Stimulated activated naive CD4-positive, alpha-beta T cell treated with Interleukin-2 at 50 U/mL for 16 hours (primary cell): ENCODE measurements around the gene SLC29A1.
A peak's percentile ranks its signal among the peaks of the same experiment; 100 is the strongest.

Source experiments
- DNase-seq: peaks from one replicate; lab custom pipeline; 2025; lab: John Stamatoyannopoulos, UW

SLC29A1 gene

DNA sequence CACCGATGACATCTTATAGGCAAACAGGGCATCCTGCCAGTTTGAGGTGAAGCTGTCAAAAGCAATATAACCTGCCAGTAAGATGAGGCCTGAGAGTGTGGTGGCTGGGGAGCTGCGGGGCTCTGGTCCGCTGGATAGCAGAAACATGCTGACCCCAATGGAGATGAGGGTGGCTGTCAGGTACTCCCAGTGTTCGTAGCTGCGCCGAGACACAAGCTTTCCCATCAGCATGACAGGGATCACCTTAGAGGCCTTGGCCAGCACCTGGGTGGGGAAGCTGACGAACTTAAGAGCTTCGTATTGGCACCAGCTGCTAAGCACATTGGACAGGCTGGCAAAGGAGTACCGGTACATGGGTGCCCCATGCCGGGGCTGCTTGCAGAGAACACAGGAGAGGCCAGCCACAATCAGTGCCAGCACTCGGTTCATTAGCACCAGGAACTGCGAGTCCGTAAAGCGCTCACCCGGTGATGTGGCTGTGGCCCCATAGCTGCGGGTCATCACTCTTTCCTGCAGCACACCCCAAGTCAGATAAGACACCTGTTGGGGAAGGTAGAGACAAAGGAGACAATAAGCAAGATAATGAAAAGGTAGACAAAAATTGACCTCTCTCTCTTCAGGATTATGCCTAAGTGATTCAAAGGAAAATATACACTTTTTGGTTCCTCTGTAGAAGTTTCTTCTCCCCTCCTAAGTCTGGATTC, 31.9 kb downstream of the SLC29A1 start:
- DNase-seq = peak; percentile 33

DNA sequence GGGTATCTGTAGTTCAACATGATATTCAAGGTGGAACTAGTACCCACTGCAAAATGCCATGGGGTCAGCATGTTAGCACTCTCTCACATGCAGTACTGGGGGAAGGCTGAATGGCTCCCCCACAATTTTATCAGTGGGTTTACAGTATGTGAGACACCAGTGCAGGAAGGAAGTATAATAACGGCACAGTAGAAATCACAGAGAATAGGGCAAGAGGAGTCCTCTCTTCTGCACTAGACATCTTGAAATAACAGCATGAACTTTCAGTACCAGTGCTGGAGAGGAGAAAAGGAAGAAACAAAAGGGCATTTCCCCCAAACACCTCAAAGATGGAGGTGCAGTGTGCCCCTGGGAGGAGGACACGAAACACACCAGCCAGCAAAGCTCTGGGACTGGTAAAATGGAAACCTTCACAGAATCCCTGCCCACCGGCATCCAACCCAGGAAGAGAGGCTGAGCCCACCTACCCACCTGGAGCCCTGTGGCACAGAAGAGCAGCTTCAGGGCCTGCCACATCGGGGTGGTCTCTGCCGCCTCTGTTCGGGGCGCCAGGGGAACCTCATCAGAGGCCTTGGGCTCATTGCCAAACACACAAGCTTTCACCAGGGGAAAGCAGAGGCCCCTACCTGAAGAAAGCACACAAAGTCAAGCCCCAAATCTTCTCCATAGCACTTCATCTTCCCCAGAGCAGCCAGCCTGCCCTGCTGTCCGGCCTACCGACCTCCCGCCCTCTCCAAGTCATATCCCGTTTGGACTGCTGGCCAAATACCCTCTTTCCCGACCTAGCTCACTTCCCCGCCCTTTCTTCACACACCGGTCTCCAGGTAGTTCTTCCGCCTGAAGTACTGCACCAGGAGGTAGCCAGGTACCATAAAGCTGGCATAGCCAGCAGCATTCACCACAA, 32.7 kb downstream of the SLC29A1 start:
- no peak for DNase-seq

DNA sequence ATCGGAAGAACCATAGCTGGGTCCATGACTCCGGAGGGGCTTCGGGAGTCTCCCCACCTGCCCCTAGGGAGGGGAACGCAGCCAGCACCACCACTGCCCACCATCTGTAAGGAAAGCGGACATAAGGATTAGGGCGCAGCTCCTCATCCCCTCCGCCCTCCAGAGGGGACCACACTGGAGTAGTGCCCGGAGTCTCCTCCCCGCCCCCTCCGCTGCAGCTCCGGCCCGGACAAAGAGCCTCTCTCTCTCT, 33.3 kb downstream of the SLC29A1 start:
- peak; percentile 26 for DNase-seq

DNA sequence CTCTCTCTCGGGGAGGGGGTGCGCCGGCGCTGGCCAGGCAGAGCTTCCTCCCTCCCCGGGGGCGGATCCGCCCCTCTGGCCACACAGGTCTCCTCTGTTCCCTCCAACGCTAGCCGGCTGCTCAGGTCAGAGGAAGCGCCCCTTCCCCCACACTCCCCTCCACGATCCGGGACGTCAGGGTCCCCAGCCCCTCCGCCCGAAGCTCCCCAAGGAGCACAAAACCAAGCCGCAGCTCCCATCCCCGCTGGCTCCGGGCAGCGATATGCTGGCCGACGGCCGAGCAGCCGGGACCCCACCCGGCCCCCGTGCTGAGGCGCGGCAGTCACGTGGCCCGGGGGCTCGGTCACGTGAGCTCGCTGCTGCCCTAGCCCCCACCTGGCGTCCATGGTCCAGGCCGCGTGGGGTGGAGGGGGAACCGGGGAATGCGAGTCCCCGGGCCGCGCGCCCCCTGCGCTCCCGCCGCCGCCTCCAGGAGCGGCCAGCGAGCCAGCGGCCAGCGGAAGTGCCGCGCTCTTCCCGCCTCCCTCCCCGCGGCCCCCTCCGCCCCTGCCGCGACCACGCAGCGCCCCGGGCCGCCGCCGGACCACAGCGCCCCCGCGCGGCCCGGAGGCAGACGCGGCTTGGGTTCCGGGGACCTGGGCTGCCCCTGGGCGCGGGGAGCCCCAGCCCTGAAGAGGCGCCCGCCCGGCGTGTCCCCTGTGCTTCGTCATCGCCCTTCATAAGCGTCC, 33.8 kb downstream of the SLC29A1 start, which contains the start of gene SLC35B2:
SLC35B2 (minus strand) TSS at position 504 of the 728 bp plus-strand sequence; CDS start at position 386, 118 bp downstream.
- peak; percentile 67 for DNase-seq

DNA sequence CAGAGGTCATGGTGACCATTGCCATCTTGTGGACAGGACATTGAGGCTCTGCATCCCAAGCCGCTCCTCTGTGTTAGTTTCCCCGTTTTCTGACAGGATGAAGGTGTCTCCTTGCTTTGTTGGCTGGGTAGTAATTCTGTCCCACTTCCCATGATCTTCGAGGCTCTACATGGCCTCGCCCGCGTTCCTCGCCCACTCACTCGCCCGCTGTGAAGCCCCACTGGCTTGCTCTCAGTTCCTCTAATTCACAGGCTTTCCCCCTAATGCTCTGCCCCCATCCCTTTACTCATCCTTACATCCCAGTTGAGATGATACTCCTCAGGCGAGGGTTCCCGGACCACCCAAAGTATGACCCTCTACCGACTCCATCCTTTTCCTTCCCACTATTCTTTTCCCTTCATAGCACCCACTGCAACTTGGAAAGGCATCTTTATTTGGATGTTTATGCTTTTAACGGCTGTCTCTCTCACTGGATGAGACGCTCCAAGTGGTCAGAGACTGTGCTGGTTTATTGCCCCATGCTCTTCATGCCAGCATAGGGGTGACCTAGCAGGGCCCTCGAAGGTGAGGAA, 34.4 kb downstream of the SLC29A1 start:
- DNase-seq = no peak

DNA sequence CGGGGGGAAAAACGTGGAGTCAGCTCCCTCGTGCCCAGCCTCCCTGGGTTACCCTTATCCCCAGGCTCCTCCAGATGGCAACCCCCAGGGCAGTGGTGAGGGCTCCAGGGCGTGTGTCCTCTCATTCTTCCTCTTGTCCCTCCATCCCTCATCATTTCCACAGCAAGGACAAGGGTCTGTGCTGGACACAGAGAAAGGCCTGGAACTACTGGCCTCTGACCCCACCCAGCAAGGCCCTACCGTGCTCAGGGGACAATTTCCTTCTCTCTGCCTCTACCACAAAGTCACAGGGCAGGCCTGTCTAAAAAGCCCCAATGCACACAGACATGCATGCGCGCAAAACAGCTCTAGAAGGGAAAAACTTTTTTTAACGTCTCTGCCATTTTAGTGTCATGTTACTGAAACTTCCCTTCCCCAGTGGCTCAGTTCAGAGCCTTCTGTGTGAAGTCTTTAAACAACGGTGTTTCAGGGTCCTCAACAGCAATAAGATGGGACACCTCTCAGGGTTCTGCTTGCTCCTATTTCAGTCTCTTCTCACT, 35.0 kb downstream of the SLC29A1 start:
- DNase-seq = no peak

DNA sequence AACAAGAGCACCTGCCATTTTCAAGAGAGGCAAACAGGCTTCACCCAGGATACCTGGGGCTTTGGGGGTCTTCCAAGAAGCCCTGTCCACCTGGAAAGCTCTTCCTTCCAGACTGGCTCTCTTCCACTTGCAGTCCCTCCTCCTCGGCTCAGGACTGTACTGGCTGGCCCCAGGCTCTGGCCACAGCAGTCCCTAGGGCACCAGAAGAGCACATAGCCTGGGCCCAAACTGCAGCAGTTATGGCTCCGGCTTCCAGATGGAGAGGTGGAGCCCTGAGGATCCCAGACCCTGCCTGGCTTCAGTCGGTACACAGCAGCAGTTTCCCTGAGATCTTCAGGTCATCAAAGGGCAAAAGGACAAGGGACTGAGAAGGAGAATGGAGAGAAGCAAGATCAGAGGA, 35.5 kb downstream of the SLC29A1 start:
- DNase-seq = no peak

DNA sequence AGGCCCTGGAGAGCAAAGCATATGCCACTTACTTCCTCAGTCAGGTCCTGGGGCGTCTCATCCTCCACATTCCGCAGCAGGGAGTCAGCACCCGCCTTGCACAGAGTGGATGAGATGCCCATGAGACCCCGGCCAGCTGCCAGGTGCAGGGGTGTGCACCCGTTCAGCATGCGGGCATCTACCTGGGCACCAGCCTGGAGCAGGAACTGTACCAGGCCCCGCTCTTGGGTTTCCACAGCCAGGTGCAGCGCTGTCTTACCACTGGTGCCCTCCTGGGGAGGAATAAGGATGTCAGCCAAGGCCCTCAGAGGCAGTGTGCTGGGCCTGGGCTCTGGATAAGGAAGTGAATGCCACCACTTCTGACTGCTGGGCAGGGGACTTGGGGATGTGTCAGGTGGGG, 36.6 kb downstream of the SLC29A1 start:
- DNase-seq = no peak

DNA sequence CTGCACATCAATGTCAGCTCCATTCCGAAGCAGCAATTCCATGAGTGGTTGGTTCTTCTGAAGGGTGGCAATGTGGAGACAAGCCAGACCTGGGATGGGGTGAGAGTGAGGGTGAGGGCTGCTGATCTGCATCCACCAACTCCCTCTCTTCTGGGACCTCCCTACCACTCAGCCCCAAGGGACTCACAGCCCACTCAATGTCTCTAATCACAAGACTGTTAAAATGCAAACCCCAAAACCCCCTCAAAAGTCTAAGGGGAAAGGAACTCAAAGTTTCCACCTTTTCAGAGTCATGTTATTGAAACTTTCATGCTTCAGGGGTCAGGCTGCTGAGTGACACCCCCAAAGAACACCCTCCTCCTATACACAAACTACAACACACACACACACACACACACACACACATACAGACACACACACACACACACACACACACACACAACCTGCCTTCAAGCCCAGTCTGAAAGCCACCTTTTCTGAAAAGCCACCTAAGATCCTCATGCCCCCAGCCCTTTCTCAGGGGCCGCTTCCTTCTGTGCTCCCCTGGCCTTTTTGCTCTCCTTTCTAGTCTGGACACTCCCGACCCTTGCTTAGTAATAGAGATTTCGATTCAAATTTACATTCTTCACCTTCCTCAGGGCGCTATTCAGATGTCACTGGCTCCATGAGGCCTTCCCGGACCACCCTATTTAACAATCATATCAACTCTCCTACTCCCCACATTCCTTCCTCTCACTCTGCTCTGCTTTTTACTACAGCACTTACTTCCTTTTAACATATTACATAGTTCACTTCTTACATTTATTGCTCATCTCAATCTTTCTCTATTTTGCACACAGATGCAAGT, 37.3 kb downstream of the SLC29A1 start:
- DNase-seq = no peak

DNA sequence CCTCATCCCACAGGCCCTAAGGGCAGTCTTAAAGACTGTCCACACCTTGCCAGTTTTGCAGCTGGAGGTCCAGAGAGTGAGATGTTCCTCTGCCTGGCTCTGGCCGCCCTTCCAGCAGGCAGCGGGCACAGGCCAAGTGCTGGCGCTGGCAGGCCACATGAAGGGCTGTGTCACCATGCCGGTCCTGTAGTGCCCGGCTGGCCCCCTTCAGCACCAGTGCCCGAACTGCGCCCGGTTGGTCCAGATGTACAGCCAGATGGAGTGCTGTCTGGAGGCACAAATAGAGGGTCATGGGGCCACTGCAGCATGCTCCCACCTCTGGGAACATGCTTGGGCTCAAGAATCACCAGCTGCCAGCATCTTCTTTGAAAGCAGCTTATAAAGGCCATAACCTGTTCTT, 38.2 kb downstream of the SLC29A1 start:
- no peak for DNase-seq

DNA sequence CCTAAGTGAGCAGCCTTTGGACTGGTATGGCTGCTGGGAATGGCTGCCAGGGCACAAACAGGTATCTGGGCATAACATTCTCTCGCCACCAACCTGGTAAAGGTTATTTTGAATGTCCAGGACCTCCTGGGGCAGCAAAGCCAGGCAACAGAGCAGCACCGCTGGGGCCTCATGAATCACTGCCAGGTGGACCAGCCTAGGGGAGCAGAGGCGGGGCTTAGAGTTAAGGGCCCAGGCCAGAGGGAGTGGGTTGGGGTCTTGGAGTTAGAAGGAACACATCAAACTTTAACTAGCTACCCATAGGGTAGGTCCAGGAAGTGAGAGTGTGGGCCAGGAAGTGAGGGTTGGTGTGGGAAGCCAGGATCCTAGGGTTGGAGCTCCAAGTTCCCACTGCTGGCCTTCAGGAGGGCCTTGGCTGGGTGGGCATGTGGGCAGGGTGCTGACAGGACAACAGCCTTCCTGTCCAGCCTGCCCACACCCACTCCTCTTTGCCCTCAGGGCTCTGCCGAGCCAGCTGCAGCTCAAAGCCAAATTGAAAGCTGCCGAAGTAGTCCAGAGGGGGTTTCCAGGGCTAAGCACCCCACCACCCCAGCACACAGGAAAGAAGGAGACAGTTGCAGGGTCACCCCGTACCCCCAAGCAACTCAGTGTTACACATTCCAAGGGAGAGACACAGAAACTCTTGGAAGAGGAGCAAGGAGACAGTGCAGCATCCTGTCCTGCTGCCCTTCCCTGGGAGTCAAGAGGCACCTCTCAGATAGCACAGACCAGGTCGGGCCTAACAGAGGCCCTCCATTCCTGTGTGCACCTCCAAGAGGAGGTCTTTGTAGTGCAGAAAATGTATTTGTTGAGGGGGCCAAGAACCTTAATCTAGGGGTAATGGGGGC, 39.3 kb downstream of the SLC29A1 start:
- DNase-seq = no peak

DNA sequence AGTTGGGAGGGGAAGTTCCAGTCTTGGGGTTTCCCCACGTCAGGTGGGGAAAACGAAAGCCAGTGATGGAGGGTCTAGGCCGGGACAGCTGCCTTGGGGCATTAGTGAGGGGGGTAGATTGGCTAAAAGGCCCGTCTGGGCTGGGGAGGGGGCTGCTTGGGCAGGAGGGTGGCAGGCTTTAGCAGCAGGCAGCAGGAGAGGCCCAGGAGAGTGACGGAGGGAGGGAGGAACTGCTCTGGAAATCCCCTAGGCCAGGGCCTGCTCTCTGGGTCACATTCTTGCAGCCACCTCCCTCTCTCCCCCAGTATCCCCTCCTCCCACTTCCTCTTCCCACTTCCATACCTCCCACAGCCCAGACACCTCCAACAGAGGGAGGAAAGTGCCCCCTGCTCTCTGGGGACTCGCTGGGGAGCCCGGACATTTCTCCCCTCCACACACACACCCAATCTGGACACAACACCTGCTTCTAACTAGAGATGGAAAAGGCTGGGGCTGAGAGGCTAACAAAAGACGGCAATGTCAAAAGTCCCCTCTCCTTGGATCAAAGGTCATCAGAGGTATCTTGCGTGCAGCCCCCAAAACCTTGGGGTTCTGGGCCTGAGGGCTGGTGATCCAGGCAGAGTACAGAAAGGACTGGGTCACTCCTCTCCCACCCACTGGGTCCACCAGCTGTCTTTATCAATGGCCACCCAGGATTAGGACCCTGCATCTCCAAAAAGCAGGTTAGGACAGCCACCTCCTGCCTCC, 40.1 kb downstream of the SLC29A1 start:
- peak; percentile 36 for DNase-seq

DNA sequence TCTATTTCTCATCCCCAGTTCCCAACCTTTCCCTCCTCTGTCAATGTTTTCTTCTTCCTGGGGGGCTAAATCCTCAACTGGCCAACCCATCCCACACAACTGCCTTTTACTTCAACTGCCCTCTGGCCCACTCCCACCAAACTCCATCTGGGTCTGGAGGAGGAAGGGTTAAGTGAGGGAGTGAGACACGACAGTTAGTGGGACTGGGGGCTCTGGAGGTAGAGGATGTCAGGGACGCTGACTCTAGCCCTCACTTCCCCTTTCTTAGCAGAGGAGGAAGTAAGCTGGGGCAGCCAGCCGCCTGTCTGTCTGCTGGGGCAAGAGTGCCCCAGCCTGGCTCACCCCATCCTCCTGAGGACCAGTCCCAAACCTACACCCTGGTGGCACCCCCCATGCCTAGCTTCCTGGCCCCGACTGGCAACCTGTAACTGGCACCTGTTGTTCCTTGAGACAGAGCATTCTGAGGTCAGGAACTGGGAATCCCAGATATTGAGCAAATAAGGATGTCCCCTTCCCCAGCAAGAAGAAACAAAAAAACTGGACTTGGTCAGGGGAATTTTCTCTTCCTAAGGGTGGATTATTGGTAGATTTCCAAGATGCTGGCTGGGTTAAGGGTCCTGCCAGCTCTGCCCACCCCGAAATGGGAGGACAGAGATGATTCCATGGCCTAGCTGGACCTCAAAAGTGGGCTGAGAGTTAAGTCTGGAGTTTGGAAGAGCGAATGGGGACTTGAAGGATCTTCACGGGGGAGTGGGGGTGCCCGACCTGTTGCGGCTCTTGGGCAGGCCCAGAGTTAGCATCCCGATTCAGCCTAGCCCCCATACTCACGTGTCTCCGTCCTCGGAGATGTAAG, 41.0 kb downstream of the SLC29A1 start:
- peak; percentile 11 for DNase-seq

DNA sequence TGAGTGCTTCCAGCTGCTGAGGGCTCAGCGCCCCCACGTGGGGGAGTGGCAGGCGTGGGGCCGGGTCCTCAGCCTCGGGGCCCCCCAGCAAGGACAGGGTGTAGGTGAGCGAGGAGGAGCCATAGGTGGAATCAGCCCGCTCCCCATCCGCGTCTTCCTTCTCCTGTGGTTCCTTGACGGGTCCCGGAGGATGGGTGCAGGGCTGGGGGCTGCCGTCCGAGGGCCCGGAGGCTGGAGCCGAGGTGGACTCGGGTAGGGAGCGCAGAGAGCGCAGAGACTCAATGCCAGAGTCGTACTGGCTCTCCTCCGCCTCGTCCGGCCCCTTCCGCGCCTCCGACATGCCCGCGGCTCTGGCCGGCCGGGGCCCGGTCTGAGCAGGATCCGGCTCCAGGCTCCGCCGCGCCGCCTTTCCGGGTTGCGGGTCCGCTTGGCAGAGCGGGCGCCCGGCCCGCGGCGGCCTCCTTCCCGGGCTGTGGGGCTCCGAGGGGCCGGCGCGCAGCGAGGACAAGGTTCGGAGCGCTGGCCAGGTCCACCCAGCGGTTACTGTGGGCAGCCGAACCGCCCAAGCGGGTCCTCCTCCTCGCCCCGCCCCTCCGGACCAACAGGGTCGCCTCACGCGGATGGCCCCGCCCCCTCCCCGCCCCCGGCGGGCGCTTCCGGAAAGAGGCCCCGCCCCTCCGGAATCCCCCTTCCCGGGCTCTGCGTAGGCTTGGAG, 41.8 kb downstream of the SLC29A1 start, which contains the start of gene NFKBIE:
NFKBIE (minus strand) TSS at position 545 of the 715 bp plus-strand sequence; CDS start at position 340, 205 bp downstream.
- DNase-seq = peak; percentile 90

DNA sequence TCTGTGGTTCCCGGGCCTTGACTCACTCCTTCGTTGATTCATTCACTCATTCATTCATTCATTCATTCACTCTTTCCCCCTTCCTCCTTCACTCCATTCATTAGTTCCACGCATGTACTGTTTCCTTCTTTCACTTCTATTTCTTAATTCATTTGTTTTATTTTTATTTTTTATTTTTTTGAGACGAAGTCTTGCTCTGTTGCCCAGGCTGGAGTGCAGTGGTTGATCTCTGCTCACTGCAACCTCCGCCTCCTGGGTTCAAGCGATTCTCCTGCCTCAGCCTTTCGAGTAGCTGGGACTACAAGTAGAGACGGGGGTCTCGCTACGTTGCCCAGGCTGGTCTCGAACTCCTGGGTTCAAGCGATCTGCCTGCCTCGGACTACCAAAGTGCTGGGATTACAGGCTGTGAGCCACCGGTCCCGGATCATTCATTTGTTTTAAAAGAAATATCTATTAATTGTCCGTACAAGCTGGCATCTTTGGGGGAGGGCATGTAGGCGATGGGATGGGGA, 42.4 kb downstream of the SLC29A1 start:
- DNase-seq = no peak

DNA sequence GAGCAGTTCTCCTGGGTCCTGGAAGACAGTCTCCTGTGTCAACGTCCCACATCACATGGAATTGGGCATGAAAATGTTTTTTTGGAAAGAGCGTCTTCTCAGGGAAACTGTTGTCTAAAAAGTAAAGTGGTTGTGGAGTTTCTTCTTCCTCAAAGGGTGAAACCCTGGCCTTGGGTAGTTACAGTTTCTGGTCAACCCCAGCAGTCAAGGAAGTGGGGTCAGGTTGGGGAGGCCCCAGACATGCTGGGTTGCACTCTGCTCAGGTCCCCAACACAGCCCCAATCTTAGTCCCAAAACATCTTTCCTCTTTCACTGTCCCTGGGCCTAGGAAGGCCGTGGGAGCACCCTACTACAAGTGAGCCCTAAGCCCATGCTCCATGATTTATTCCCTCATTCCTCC, 43.0 kb downstream of the SLC29A1 start:
- DNase-seq = no peak

DNA sequence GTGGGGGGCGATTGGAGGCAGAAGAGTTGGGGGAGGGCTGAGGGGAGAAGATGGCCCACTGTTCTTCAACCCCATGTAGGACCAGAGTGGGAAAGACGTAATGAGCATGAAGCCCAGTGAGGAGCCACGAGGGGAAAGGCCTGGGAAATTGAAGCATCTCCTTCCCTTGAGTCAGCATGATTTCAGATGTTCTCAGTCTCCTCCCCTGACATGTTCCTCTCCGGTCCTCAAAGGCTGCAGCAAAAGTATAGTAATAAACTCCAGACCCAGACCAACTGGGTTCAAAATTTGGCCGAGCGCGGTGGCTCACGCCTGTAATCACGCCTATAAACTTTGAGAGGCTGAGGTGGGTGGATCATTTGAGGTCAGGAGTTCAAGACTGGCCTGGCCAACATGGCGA, 43.9 kb downstream of the SLC29A1 start:
- DNase-seq = no peak
